ENCODE data around the gene RABGGTA. TPM values are rescaled to one million over a fixed set of nuclear protein-coding genes. Genes with fewer than 3 reads are reported as not detected.
A peak's percentile ranks its signal among the peaks of the same experiment; 100 is the strongest.

RABGGTA gene
- total RNA-seq, 6 experiments from 2014 or later, result 25.4 to 31.4 (median 27.3) TPM

DNA sequence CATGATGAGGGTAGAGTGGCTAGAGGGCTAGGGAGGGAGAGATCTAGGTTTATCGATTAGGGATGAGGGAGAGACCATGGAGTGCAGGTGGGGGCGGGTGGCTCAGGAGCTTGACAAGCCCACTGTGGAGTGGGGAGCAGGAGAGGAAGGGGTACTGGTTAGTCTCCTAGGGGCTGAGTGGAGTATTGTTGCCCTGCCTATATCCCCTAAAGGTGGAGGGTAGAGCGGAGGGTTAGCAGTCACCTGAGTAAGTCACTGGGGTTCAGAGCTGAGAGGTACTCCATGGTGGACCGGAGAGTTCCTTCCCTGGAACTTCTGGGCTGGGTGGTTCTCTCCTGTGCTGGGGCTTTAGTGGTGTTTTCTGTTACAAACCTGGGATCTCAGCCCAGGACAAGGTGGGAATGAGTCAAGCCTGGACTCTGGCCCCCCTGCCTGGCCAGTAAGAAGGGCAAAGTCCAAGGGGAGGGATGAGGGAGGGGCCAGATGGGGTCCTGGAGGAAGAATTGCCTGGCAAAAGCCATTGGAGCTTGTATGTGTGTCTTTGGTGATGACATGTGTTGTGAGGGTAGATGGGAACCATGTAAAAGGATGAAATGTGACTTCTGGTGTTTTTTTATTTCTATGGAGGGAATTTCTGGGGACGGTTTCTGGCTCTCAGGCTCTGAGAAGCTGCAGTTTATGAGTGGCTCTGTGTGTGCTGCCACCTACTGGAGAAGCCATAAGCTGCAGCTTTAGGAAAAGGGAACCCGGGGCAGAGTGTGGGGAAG, 36.4 kb upstream of the RABGGTA start, which contains the start of gene CIDEB:
Gene CIDEB (minus strand): TSS at position 403 of the 767 bp plus-strand sequence. CDS start 119 bp downstream, at position 284.
- H3K27me3 Mint-ChIP-seq (ENCODE audit: insufficient read depth), result peaks cover 3% of the 10 kb centered on the region; the same call in 1 of the 2 replicates
- H3K27ac Mint-ChIP-seq, result no peak within 1 kb of the TSS; the same call in 1 of the 2 replicates
- no peak within 1 kb of the TSS for H3K4me3 Mint-ChIP-seq
- no peaks in the 10 kb centered on the region for H3K9me3 Mint-ChIP-seq
- peak; percentile 47 for DNase-seq
- TF ChIP-seq, protein P1, sequence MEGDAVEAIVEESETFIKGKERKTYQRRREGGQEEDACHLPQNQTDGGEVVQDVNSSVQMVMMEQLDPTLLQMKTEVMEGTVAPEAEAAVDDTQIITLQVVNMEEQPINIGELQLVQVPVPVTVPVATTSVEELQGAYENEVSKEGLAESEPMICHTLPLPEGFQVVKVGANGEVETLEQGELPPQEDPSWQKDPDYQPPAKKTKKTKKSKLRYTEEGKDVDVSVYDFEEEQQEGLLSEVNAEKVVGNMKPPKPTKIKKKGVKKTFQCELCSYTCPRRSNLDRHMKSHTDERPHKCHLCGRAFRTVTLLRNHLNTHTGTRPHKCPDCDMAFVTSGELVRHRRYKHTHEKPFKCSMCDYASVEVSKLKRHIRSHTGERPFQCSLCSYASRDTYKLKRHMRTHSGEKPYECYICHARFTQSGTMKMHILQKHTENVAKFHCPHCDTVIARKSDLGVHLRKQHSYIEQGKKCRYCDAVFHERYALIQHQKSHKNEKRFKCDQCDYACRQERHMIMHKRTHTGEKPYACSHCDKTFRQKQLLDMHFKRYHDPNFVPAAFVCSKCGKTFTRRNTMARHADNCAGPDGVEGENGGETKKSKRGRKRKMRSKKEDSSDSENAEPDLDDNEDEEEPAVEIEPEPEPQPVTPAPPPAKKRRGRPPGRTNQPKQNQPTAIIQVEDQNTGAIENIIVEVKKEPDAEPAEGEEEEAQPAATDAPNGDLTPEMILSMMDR (IDR thresholded peaks at IDR 0.05), result peak; percentile 95
- peaks cover 23% of the 10 kb centered on the region for H3K4me1 Mint-ChIP-seq (ENCODE audit: low read depth)
- peaks cover 29% of the 10 kb centered on the region for H3K36me3 Mint-ChIP-seq (ENCODE audit: low read depth)

DNA sequence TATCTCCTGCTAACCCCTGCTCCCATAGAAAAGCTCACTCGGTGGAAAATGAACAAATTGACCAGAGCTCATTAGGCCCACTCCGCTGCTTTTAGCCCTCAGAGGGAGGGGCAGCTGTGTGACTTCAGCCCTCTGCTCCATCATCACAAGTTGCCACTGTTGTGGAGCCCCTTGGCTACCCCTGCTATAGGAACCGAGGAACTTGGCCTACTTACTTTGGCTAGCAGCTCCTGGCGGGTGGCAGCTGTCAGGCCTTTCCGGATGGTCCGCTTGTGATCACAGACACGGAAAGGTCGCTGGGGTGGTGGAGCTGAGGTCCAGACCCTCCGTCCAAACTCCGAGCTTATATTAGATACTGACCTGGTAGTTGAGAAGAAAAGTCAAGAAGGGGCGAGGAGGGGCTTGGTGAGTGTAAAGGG, 35.8 kb upstream of the RABGGTA start:
- TF ChIP-seq, protein P1 (IDR thresholded peaks at IDR 0.05), result no peak
- Mint-ChIP-seq H3K27ac (no peak overlapping the region; the same call in 1 of the 2 replicates), H3K9me3 (no peaks in the 10 kb centered on the region), H3K4me1 (ENCODE audit: low read depth) (peaks cover 23% of the 10 kb centered on the region), H3K27me3 (ENCODE audit: insufficient read depth) (peaks cover 3% of the 10 kb centered on the region; the same call in 1 of the 2 replicates), H3K4me3 (no peak overlapping the region), H3K36me3 (ENCODE audit: low read depth) (peaks cover 29% of the 10 kb centered on the region)
- no peak for DNase-seq

- no peak overlapping the region for H3K4me3 Mint-ChIP-seq
- peaks cover 27% of the 10 kb centered on the region for H3K4me1 Mint-ChIP-seq (ENCODE audit: low read depth)
- H3K36me3 Mint-ChIP-seq (ENCODE audit: low read depth), result peaks cover 38% of the 10 kb centered on the region
- no peak overlapping the region for H3K27ac Mint-ChIP-seq
- H3K9me3 Mint-ChIP-seq, result no peaks in the 10 kb centered on the region
- H3K27me3 Mint-ChIP-seq (ENCODE audit: insufficient read depth), result peaks cover 1% of the 10 kb centered on the region; the same call in 1 of the 2 replicates
- DNase-seq, result no peak
- TF ChIP-seq, protein P1 (IDR thresholded peaks at IDR 0.05), result no peak
These were observed 32.6 kb upstream of the RABGGTA start for GRCh38 chr14:24304019-24304387.

DNA sequence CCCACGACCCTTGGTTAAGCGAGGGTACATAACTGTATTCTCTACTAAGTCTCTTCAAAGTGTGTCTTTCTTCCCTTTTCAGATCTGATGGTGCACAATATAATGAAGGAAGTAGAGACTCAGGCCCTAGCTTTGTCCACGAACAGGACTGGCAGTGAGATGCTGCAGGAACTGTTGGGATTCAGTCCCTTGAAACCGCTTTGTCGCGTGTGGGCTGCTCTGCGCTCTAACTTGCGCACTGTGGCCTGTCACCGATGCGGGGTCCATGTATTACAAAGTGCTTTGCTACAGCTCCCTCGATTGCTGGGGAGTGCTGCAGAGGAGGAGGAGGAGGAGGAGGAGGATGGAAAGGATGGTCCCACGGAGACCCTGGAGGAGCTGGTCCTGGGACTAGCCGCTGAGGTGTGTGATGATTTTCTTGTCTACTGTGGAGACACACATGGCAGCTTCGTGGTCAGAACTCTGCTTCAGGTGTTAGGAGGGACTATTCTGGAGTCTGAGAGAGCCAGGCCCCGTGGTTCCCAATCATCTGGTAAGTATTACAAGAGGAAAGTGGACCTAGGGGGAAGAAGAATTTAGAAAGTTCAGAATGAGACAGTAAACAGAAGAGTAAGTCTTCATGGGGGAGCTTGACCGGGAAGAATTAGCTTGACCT, 29.1 kb upstream of the RABGGTA start:
- peak overlapping the region; percentile 98 for H3K27ac Mint-ChIP-seq
- peaks cover 40% of the 10 kb centered on the region for H3K36me3 Mint-ChIP-seq (ENCODE audit: low read depth)
- no peak for DNase-seq

More for the DNA sequence above, 29.1 kb upstream of the RABGGTA start:
- Mint-ChIP-seq H3K4me3 (peak overlapping the region; percentile 97), H3K4me1 (ENCODE audit: low read depth) (peaks cover 50% of the 10 kb centered on the region), H3K9me3 (no peaks in the 10 kb centered on the region), H3K27me3 (ENCODE audit: insufficient read depth) (no peaks in the 10 kb centered on the region)
- TF ChIP-seq, protein P1 (IDR thresholded peaks at IDR 0.05), result no peak
